Endodermal cell (in vitro differentiated cells): ENCODE data around the gene REC8. TPM values are rescaled to one million over a fixed set of nuclear protein-coding genes. Genes with fewer than 3 reads are reported as not detected.

Experiments
- DNase-seq: peaks from one replicate; pipeline ENCODE4 v3.0.0-alpha.2; 2017
- H3K27ac ChIP-seq: 2 replicates; pipeline ENCODE4 v1.5.1; 2013; ENCODE audit warnings: mild to moderate bottlenecking, low read depth, low read length, moderate library complexity
- H3K27me3 ChIP-seq: 2 replicates; pipeline ENCODE4 v1.6.1; 2013; ENCODE audit warnings: mild to moderate bottlenecking, low read length, moderate library complexity; ENCODE audit not compliant: insufficient read depth, control insufficient read depth, poor library complexity, severe bottlenecking
- H3K36me3 ChIP-seq: 2 replicates; pipeline ENCODE4 v1.7.0; 2013; ENCODE audit warnings: mild to moderate bottlenecking, low read length, moderate library complexity; ENCODE audit not compliant: control insufficient read depth, insufficient read depth
- H3K4me1 ChIP-seq: one replicate; pipeline ENCODE4 v1.7.0; 2013; ENCODE audit warnings: low read length; ENCODE audit not compliant: control insufficient read depth, insufficient read depth
- H3K4me3 ChIP-seq: 2 replicates; pipeline ENCODE4 v1.5.1; 2013; ENCODE audit warnings: mild to moderate bottlenecking, low read length, moderate library complexity
- H3K9ac ChIP-seq: 2 replicates; pipeline ENCODE4 v1.6.1; 2013; ENCODE audit warnings: mild to moderate bottlenecking, low read length, moderate library complexity; ENCODE audit not compliant: poor library complexity, severe bottlenecking; ENCODE audit errors: extremely low read depth
- H3K9me3 ChIP-seq: 2 replicates; pipeline ENCODE4 v1.6.1; 2013; ENCODE audit warnings: mild to moderate bottlenecking, low read length, moderate library complexity; ENCODE audit not compliant: control insufficient read depth
- H3K27ac Mint-ChIP-seq: 2 replicates; pipeline ENCODE4 v1.8.0; 2020; ENCODE audit warnings: mixed read lengths
- H3K27me3 Mint-ChIP-seq: 2 replicates; pipeline ENCODE4 v1.8.0; 2021; ENCODE audit warnings: mild to moderate bottlenecking, mixed read lengths; ENCODE audit not compliant: insufficient read depth
- H3K36me3 Mint-ChIP-seq: 2 replicates; pipeline ENCODE4 v1.8.0; 2020; ENCODE audit warnings: low read depth, mixed read lengths
- H3K4me1 Mint-ChIP-seq: 2 replicates; pipeline ENCODE4 v1.8.0; 2020; ENCODE audit warnings: mixed read lengths
- H3K4me3 Mint-ChIP-seq: 2 replicates; pipeline ENCODE4 v1.8.0; 2020; ENCODE audit warnings: mild to moderate bottlenecking, moderate library complexity, mixed read lengths
- H3K9me3 Mint-ChIP-seq: 2 replicates; pipeline ENCODE4 v1.8.0; 2020; ENCODE audit warnings: mild to moderate bottlenecking, mixed read lengths
- CTCF ChIP-seq: fragments of 200-600 bp; sonication (generic); conservative IDR thresholded peaks from 2 replicates; pipeline ENCODE4 v1.5.0; 2021; ENCODE audit warnings: antibody characterized with exemption, mild to moderate bottlenecking
- WGBS, 2 experiments: methylation state at CpG; one replicate each; pipeline versions ENCODE4 v1.1.5 to v1.1.7; 2013; ENCODE audit warnings: missing lambda C conversion rate in 2 of 2, mixed read lengths in 1 of 2; ENCODE audit not compliant: insufficient coverage in 1 of 2, insufficient read length in 1 of 2; 5-methylcytosine and 5-hydroxymethylcytosine counted together
- total RNA-seq, 2 donors: library from RNA; stranded (reverse); fragmentation: NEBNext Ultra II Directional in 1 of 2; extraction: Animal tissue kit (Norgen Biotek cat#: 25700) in 1 of 2; gene quantifications; 2 replicates in 1 of 2; 3 replicates in 1 of 2; pipeline ENCODE4 v1.2.1, GENCODE V29; 2021

The REC8 gene
- total RNA-seq, 2 donors from 2014 or later: 60.3 to 98.3 TPM

GRCh38 chr14:24207625-24208024, 35.7 kb downstream of the REC8 start:
- H3K36me3 ChIP-seq: peaks cover 67% of the 10 kb centered on the region
- H3K9me3 ChIP-seq: peaks cover 7% of the 10 kb centered on the region
- DNase-seq: no peak
- H3K9me3 Mint-ChIP-seq: peaks cover 7% of the 10 kb centered on the region
- no peaks in the 10 kb centered on the region for H3K27me3 Mint-ChIP-seq
- H3K9ac ChIP-seq: no peak overlapping the region
- no peak overlapping the region for H3K27ac ChIP-seq
- no peaks in the 10 kb centered on the region for H3K27me3 ChIP-seq
- H3K27ac Mint-ChIP-seq: no peak overlapping the region
- no peak overlapping the region for H3K4me3 Mint-ChIP-seq
- WGBS, 2 experiments: 90 to 100% methylated on average over 1 to 2 of the region's 2 CpGs
- H3K36me3 Mint-ChIP-seq: peaks cover 76% of the 10 kb centered on the region
- no peak overlapping the region for H3K4me3 ChIP-seq
- no peaks in the 10 kb centered on the region for H3K4me1 Mint-ChIP-seq
- H3K4me1 ChIP-seq: no peaks in the 10 kb centered on the region
- TF ChIP-seq CTCF: no peak

GRCh38 chr14:24211311-24211710, 39.4 kb downstream of the REC8 start:
- Histone ChIP-seq H3K9me3 (no peaks in the 10 kb centered on the region), H3K27ac (no peak overlapping the region), H3K36me3 (peaks cover 46% of the 10 kb centered on the region), H3K9ac (no peak overlapping the region), H3K4me1 (peaks cover 3% of the 10 kb centered on the region), H3K4me3 (no peak overlapping the region), H3K27me3 (no peaks in the 10 kb centered on the region)
- peaks cover 46% of the 10 kb centered on the region for H3K36me3 Mint-ChIP-seq
- peaks cover 16% of the 10 kb centered on the region for H3K4me1 Mint-ChIP-seq
- H3K9me3 Mint-ChIP-seq: no peaks in the 10 kb centered on the region
- H3K27me3 Mint-ChIP-seq: no peaks in the 10 kb centered on the region
- H3K4me3 Mint-ChIP-seq: peak overlapping the region; percentile 92
- WGBS, 2 experiments: 95 to 100% methylated on average over 3 to 6 of the region's 6 CpGs
- no peak for DNase-seq
- TF ChIP-seq CTCF: no peak
- peak overlapping the region; percentile 8 for H3K27ac Mint-ChIP-seq

GRCh38 chr14:24212924-24213865, 41.3 kb downstream of the REC8 start, which contains the start of gene CHMP4A:
TSS of gene CHMP4A (minus strand) at chr14:24213488. CDS start at chr14:24213439, 49 bp downstream.
- Mint-ChIP-seq H3K27me3 (no peaks in the 10 kb centered on the region), H3K27ac (peak within 1 kb of the TSS; percentile 99), H3K9me3 (no peaks in the 10 kb centered on the region), H3K36me3 (peaks cover 37% of the 10 kb centered on the region), H3K4me3 (peak within 1 kb of the TSS; percentile 92), H3K4me1 (peaks cover 16% of the 10 kb centered on the region)
- no peaks in the 10 kb centered on the region for H3K27me3 ChIP-seq
- peaks cover 38% of the 10 kb centered on the region for H3K36me3 ChIP-seq
- H3K4me3 ChIP-seq: peak within 1 kb of the TSS; percentile 85
- peak; percentile 99 for DNase-seq
- WGBS, 2 experiments: 0% methylated on average over 26 to 53 of the region's 53 CpGs
- TF ChIP-seq CTCF: peak; percentile 49
- H3K9me3 ChIP-seq: no peaks in the 10 kb centered on the region
- peak within 1 kb of the TSS; percentile 79 for H3K9ac ChIP-seq
- peak within 1 kb of the TSS; percentile 92 for H3K27ac ChIP-seq
- peaks cover 3% of the 10 kb centered on the region for H3K4me1 ChIP-seq
